GM18511 (cell line): ENCODE data around the gene FBXO36.
"Not testable (repeated sequence)": the region's sequence is repeated elsewhere in the genome, so short reads cannot be mapped to it uniquely, and the experiment has no call there.

ENCODE experiments used
- ATAC-seq: cut with Tn5 transposase; IDR thresholded peaks from one replicate; pipeline ENCODE4 v1.9.1; 2021; ENCODE audit warnings: mild to moderate bottlenecking, moderate library complexity; ENCODE audit not compliant: unreplicated experiment

The FBXO36 gene

DNA sequence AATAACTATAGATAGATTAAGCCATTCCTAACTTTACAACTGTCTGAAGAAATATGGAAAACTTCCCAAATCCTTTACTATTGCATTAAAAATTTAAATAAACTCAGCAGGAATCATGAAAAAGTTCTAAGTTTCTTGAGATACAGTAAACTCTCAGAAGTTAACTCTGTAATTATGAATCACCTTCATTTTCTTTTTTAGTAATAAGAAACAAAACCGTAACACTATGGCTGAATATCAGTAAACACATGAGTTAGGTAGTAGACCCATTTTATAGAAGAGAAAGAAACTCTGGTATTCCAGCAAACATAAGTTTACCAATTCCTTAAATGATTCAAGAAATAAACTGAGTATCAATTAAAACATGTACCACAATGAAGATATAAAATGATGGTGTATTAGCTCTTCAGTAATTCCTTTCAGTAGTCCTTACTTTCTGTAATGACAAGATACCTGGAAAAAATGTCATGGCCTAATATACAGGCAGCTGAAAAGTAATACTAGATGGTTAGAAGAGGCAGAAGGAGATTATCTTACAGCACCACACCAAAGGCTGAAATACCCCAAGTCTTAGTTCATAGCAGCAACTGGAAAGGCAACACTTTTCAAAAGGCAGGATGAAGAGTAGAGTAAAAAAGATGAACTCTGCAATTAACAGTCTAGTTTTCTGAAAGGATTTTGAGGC is 12.0 kb upstream of the FBXO36 start:
- peak; percentile 23 for ATAC-seq

DNA sequence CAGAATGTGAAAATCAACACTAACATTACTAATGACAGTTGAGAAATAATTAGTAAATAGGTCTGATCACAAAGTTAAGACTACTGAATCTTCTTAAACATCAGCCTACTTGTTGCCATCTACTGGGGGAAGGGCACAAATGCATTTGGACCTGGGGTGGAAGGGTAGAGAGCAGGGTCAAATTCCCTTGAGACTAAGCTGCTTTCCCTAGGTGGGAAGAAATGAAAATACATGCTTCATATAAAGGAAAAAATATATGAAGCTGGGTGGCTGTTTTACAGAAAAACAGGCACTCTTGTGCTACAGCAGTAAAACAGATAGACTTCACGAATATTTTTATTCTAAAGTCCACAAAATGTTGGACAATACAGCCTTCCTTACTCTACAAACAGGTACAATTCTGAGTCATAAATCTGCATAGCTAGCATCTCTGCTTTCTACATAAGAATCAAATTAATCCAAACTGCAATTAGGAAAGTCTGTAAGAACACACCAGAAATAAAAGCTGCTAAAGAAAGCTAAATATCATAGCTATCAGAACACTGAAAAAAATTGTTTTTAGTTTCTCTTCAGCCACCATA is 11.4 kb upstream of the FBXO36 start:
- ATAC-seq: peak; percentile 82

DNA sequence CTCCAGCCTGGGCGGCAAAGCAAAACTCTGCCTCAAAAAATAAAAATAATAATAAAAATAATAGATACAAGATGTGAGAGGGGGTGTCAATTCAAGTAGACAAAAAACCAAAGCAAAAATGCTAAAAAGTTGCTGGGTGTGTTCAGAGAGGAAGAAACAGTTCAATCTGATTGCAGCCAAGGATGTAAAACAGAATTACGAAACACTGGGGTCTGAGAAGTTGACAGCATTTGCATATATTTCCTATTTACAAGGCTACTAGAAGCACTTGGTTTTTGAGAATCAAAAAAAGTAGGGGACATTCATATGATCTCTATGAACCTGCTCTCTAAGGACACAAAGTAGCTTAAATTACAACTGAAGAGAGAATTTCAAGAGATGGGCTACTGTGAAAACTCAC is 8.1 kb upstream of the FBXO36 start:
- ATAC-seq: no peak

DNA sequence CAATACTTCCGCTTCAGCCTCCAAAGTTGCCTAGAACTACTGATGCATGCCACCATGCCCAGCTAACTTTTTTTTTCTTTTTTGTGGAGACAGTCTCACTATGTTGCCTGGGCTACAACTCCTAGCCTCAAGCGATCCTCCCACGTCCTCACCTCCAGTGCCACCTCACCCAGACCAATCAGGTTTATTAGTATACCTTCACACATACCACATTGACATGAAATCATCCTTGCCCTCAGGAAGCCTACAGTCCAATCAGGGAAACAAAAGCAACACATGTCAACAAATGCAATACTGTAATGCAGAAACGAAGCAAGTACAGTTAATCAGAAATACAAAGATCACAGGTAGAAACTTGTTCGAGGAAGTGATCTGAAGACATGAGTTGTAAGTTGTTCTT is 4.5 kb upstream of the FBXO36 start:
- no peak for ATAC-seq

DNA sequence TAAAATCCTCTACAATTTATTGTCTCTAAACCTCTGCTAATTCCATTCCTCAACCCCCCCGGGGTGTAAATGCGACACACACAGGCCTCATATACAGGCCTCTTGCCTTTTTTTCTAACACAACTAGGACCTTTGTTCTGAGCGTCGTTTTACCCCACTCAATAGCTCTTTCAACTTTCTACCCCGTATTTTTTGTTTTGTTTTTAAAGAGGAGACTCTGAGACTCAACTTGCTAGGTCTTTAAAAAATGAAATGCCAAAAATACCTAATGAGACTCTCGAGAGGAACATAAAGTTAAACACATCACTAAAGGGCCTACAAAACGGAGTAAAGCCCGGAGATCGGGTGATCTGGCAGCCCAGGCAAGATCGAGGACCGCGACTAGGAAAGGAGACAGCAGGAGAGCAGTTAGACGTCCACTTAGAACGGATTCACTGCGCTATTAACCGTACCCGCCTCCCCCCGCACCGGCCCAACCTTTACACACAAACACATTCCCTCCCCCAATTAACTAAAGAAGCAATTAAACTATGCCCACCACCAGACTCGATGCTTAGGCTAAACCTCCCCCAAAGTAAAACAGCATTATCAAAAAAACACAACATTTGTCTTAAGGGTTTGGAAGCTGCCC is 2.2 kb upstream of the FBXO36 start:
- ATAC-seq: no peak

DNA sequence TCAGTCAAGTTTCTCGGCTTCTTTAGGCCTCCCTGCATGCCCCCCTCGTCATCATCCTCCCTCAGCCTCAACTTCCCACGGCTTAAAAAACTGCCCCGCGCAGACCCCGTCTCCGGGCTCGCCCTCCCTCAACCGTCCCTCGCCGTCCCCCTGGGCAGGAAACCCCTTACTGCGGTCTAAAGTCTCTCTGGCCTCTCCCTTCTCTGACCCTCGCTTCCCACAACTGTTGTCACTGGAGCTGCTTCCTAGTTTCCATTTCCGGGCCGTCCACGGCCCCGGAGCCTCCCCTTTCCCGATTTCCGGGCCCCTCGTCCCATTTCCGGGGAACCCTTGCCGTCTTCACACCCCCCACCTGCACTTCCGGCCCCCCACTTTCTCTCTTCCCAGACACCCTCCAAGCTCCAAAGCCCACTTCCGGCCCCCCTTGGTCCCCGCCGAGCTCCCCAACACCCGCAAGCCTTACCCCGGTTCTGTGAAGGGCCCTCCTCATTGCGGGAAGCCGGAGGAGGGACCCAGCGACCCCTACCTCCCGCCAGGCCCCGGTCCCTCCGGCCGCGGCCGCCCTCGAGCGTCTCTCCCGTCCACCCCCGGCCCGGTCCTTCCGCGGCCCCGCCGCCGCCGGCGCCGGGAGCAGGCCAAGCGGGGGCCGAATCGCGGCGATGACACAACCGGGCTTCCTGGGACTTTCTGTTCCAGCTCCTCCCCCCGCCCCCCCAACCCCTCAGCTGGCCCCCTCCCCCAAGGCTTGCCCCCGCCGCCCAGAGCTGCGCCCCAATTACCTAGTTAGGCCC is 1.0 kb upstream of the FBXO36 start:
- ATAC-seq: peak; percentile 38

DNA sequence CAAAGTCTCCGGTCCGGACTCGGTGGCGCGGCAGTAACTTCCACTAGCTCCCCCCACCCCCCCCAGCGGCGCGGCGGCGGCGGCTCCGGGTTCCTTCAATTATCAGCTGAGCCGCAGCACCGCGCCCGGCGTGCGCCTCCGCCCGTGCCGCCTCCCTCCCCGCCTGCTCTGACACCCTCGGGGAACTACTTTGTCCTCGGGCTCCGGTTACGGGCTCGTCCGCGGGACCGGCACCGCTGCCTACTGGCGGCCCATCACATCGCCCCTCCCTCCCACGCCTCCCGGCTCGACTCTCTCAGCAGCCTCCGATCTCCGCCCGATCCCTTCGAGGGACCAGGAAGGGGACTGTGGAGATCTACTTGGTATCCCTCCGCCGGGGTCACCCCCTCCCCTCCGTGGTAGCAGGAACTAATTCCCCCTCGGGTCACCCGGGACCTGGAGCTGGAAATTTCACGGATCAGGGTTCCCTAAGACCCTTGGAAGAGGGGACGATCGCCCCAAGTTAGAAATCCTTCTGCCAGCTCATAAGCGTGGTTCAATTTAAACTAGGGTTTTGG is 333 bp upstream of the FBXO36 start, which contains the start of gene TRIP12:
TSS of gene TRIP12 (minus strand) at position 118 of the 557 bp plus-strand sequence. CDS start 41,930 bp downstream, outside the sequence.
- ATAC-seq: peak; percentile 78

DNA sequence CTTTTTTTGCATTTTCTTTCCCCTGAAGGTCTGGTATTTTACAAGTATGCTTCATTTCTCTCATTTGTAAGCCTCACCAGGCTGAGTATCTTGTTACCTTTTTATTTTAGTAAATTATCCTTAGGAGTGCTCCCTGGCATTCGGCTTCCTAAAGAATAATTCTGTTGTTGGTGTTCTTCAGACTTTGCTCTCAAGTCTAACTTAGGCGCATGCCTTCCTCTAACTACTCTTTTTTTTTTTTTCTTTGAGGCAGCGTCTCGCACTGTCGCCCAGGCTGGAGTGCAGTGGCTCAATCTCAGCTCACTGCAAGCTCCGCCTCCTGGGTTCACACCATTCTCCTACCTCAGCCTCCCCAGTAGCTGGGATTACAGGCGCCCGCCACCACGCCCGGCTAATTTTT is 2.2 kb downstream of the FBXO36 start:
- ATAC-seq: not testable (repeated sequence)

DNA sequence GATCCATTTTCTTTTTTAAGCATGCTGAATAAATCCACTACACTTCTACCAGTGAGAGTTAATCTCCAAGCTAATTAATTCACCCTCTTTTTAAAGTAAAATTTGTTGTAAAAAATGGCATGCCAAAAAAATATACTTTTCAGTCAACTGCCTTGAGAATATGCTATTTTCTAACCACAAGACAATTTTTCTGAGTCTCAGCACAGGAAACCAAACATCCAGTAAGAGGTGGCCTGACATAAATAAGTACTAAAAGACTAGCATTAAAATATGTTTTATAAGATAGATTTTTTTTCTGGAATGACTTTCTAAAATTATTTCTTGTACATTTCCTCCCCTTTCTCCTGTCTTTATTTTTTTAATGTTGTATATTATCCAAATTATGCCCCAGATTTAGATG is 2.9 kb downstream of the FBXO36 start:
- ATAC-seq: no peak

DNA sequence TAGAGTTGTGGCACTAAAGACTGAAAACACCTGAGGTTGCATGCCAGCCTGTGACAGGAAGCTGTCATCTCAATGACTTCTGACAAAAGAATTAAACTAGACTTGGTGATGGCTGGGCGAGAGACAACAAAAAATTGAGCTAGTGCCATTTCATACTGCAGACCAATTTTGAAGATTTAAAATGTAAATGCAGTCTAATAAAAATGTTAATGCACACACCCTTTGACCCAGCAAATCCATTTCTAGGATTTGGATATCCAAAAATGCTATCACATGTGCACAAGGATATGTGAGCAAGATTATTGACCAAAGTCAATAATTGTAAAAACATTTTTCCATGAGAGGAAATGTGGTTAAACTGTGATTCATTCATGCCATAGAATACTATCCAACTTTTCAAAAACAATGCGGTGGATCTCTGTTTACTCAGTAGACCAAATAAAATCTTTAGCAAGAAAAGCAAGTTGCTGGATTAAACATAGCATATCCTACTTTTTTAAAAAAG is 5.6 kb downstream of the FBXO36 start:
- ATAC-seq: no peak

DNA sequence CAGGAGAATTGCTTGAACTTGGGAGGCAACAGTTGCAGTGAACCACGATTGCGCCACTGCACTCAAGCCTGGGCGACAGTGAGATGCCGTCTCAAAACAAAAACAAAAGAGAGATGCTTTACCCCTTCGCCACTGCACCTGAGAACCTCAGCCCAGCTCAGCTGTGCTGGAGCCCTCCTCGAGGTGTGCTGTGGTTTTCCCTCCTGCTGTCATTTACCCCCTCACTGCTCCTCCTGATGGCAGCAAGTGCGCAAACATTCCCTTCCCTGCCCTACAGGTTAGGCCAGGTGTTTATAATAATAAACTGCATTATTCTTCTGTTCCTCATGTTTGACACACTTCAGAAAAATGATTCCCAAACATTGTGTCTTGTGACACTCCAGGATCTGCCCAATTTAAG is 8.4 kb downstream of the FBXO36 start:
- ATAC-seq: no peak

DNA sequence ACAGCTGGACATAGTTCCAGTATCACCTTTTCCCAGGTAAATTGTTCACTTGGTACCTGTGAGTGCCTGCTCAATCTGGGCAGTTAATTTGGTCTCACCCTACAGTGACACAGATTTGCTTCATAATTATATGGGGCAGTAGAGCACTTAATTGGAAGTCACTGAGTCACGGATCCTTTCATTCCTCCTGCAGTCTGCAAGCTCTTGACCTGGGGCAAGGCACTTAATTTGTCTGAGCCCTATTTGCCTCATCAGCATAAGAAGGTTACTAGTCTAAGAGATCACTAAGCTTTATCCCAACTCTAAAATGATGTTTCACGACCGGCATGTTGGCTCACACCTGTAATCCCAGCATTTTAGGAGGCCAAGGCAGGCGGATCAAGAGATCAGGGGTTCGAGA is 8.9 kb downstream of the FBXO36 start:
- no peak for ATAC-seq

DNA sequence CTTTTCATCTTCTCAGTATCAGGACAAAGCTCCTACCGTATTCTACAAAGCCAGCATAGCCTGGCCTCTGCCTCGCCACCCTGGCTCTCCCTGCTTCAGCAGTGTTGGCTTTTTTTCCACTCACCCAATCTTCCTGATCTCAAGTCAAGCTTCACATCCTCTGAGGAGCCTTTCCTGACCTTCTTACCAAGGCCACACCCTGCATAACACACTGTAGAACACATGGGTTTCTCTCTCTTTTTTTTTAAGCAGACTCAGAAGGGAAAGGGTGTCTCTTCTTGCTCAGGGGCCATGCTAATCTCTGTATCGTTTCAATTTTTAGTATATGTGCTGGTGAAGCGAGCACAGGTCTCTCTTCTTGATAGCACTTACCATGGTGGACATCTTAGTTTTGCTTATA is 15.2 kb downstream of the FBXO36 start:
- ATAC-seq: no peak

DNA sequence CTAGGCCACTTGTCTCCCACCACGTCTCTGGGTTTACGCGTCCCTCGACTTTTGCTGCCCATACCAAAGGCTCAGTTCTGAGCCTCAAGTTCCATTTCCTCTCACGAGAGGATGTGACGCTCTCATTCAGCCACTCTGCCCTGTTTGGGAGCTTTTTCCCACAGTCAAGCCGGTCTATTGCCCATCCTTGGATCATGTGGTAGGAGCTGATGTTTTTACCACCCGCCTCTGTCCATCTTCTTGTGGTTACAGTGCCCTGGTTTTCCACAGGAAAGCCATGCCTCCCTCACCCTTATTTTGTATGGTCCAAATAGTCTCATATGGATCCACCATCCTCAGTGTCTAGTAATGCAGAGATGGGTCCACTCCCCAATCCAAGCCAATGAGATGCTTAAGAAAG is 20.4 kb downstream of the FBXO36 start:
- ATAC-seq: no peak

DNA sequence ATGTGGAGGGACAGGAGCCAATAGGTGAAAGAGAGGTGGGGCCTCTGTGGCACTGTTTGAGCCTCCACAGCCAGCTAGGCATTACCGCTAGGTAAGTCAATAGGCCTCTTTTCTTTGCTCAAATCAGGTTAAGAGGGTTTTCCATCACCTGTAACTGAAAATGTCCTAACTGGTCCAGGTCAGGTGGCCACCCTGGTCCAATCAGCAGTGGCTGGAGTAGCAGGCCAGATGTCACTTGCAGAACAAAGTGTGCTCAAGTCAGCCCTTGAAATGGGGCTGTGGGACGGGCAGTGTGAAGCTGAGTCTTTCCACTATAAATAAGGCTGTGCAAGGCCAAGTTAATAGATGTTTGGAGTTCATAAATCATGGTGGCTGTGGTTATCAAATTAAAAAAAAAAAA is 20.9 kb downstream of the FBXO36 start:
- no peak for ATAC-seq

DNA sequence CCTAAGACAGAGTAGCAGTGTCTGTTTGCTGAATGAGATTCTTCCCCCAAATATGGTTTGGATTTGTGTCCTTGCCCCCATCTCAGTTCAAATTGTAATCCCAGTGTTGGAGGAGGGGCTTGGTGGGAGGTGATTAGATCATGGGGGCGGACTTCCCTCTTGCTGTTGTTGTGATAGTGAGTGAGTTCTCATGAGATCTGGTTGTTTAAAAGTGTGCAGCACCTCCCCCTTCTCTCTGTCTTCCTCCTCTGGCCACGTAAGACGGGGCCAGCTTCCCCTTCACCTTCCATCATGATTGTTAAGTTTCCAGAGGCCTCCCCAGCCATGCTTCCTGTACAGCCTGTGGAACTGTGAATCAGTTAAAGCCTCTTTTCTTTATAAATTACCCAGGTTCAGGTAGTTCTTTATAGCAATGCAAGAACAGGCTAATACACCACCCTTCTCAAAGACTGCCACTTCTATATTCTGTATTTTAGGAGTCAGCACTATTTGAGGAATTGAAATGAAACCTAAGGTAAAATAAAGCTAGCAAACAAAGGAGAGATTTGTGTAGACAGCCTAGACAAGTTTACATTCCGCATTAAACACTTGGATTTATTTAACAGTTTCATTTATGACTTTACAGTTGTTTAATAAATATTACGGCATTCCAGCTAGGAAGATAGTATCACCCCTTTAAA is 21.6 kb downstream of the FBXO36 start:
- no peak for ATAC-seq

DNA sequence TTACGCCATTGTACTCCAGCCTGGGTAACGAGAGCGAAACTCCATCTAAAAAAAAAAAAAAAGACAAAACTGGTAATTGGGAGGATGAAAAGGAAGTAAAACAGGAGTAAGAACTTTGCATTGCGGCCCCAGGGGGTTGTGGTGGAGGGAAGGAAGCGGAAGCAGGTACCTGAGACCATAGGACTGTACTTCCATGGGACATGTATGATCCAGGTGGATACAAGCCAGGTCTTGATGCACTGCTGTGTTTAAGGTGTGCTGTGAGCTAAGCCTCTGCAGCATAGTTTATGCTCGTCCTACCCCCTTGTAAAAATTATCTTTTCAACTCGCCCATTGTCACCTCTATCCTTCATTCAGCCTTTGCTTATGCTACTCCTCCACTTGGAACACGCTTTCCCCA is 23.7 kb downstream of the FBXO36 start:
- ATAC-seq: no peak

DNA sequence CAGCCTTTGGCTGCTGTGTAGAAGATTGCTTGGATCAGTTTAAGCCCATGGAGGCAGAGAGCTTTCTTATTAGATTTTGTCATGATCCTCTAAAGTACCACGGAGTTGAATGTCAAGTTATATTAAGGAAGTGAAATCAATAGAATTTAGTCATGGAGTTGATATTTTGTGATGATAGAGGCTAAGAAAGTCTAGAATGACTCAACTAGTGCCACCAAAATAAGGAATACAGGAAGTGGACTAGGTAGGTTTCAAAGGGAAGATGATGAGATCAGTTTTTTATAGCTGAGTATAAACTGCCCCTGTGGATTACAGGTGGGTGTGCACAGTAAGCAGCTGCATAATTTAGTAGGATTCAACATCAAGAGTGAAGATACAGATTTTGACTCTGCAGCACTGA is 25.2 kb downstream of the FBXO36 start:
- peak; percentile 78 for ATAC-seq

DNA sequence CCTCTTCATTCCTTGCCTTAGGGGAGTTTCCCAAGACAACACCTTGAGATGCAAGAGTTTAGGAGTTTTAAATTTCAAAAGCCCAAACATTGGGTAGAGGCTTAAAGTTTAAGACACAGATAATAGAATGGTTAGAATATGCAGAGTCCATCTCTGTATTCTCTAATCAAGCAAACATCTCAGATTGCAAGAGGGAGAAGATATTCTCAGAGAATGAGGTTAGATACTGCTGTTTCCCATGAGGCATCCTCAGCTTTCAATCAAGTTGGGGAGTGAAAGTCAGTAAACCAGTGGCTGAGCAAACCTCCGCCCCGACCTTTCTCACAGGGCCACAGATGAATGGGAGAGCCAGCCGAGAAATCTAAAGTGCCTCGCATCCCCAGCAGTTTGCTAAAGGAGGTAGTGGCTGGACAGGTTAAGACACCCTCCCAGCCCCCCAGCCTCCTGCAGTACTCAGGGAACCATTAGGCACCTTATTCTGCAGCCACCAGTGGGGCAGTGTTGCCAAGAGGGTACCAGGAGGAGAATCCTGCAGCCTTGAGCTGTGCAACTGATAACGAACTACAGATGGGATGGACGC is 30.0 kb downstream of the FBXO36 start:
- no peak for ATAC-seq

DNA sequence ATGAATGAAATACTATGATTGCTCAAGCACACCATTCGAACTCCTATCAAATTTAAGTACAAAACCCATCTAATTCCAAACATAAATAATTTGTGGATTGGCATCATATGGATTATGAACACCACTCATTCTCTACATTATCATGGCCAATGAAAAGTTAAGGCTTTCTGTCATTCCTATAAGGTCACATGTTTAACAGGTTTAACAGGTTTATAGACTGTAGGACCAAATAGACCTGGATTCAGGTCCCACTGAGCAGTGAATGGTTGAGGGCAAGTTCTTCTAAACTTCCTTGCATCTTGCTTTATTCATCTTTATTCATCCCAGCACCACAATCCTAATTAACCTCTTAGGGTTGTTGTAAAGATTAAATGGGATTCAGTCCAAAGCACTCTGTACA is 33.4 kb downstream of the FBXO36 start:
- no peak for ATAC-seq
